Left kidney (tissue), 2 donors: ENCODE results near the gene TTC27. TPM values are rescaled to one million over a fixed set of nuclear protein-coding genes. Genes with fewer than 3 reads are reported as not detected.
"Not testable (repeated sequence)": the region's sequence is repeated elsewhere in the genome, so short reads cannot be mapped to it uniquely, and the experiment has no call there.

Source experiments
- DNase-seq: peaks from one replicate; pipeline ENCODE4 v3.0.0-alpha.2; 2013
- polyA plus RNA-seq: library from polyadenylated mRNA; unstranded; fragments of 120-200 nt; gene quantifications from one replicate; pipeline ENCODE4 v1.2.1, GENCODE V29; 2013; ENCODE audit not compliant: insufficient read length

TTC27 gene
- polyA plus RNA-seq, 1 donor: 17.8 TPM

DNA sequence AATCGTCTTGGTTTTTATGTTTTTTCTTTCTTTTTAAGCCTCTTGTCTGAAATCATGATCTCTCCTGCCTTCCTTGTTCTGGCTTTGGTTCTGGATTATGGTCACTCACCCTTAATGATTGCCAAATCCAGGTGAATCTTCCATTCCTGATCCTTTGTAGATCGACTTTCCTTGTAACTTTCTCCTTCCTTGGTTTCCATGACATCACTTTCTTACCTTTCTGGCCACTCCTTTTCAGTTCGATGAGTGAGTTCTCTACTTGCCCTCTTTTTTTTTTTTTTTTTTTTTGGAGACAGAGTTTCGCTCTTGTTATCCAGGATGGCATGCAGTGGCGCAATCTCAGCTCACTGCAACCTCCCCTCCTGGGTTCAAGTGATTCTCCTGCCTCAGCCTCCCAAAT, 179.8 kb downstream of the TTC27 start:
- no peak for DNase-seq

DNA sequence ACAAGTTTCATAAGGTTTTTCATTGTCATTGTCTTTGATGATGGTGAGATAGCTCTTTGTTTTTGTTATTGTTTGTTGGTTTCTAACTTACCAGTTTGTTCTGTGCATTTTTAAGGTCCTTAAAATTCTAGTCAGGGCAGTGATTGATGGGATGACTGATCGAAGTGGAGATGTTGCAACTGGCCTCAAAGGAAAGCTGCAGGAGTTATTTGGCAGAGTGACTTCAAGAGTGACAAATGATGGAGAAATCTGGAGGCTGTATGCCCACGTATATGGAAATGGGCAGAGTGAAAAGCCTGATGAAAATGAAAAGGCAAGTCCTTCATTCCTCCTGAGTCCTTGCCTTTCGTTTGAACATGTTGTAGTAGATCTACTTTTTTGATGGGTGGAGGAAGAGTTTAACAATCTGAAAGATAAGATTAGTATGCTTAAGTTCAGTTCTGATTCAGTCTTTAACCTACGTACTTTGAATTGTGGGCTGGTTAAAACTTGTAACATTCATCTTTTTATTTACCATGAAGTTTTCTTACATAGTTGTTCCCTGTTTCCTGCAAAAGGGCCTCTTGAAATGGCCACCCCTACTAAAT, 183.2 kb downstream of the TTC27 start:
- no peak for DNase-seq

GRCh38 chr2:32811696-32812095, 183.8 kb downstream of the TTC27 start:
- no peak for DNase-seq

DNA sequence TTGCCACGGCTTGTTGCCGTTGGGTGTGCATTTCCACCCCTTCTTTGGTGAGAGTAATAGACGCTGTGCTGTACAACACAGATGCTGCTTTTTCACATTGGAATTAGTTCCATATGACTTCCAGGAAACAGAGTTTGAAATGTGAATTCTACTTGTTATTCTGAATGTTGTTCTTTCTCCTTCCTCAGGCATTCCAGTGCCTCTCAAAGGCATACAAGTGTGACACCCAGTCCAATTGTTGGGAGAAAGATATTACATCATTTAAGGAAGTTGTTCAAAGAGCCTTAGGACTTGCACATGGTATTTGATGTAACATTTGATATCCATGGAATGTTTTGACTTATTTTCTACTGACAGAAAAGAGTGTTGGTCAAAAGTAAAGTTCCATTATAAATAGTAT, 184.5 kb downstream of the TTC27 start:
- DNase-seq: no peak

GRCh38 chr2:32820088-32820487, 192.2 kb downstream of the TTC27 start:
- DNase-seq: no peak

GRCh38 chr2:32820701-32821100, 192.9 kb downstream of the TTC27 start:
- no peak for DNase-seq

DNA sequence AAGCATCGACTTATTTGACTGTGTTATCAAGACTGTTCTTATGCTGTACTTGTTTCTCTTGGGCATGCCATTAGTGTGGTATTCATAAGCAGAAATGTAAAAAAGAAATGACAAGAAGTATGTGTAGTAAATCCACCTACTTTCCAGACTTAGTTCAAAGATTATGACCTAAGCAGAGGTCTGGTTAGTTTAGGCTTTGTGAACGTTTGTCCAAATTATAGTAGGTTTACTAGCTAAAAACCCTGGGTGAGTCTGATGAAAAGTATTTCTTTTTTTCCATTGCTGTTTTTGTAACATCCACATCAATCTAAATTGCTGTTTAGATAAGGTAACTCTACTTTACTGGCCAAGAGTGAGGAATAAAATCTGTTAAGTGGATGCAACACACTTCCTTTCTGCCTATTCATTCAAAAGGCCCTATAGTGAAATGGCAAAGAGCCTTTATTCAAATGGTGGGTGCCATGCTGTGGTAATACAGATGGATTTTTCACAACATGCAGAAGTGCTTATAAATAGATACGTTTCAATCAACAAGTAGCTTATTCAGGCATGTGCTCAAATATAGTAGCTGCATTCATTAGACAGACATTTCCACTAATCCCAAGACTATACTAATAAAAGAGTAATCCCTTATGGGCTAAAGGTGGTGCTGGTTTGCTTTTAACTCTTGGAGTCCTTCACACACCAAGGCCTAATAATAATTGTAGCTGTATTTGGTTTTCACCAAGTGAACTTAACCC, 196.4 kb downstream of the TTC27 start:
- no peak for DNase-seq

DNA sequence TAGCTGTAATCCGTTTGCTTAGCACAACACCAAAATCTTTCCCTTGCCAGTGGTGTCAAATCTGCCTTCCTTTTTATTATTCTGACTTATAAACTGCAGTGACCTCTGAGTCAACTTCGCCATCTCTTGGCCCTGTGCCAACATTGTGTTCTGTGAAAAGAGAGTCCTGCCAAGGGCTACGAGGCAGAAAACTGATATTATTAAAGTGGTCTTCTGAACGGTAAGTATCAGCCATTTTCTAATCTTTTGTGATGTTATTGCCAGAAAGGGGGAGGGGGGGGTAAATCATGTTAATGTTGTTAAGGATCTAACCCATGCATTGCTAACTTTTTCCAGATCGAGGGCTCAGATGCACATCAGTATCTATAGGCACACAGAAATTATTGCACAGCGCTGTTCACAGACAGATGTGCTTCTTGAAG, 197.5 kb downstream of the TTC27 start:
- DNase-seq: peak; percentile 39

- no peak for DNase-seq
Observed at GRCh38 chr2:32830196-32830595, 202.3 kb downstream of the TTC27 start.

GRCh38 chr2:32832821-32833220, 205.0 kb downstream of the TTC27 start:
- DNase-seq: peak; percentile 62

DNA sequence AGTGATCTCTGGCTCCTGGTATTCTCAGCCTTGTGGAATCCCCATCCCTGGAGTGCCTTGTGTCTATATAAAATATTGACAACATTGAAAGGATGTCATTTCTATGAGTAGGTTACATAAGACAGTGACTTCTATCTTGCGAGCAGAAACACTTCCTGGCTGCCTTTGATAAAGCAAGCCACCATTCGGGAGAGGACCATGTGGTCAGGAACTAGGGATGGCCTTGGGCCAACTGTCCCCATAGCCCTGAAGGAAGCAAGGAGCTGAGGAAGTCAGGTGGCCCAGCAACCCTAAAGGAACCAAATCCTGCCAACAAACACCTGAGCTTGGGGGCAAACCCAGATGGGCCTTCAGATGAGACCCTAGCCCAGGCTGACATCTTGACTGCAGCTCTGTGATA, 205.9 kb downstream of the TTC27 start:
- no peak for DNase-seq

GRCh38 chr2:32835148-32835547, 207.3 kb downstream of the TTC27 start:
- no peak for DNase-seq

- DNase-seq: no peak
Observed at GRCh38 chr2:32836933-32837332, 209.1 kb downstream of the TTC27 start.

DNA sequence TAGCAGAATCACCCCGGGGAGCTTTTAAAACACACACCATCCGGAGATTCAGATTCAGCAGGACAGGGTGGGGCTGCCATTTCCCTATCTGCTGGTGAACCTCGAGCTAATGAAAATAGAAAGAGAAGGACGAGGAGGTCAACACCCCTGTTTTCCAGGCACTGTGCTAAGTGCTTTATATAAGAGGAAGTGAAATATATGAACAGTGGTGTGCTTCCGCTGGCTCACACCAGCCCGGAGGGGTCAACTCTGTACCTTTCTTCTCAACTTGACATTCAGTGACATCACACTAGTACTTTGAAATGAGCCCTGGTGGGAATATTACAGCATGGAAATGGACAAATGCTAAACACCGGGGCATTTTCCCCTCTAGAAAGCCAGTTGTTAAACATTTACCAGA, 210.6 kb downstream of the TTC27 start:
- DNase-seq: no peak

GRCh38 chr2:32838949-32839348, 211.1 kb downstream of the TTC27 start:
- no peak for DNase-seq

GRCh38 chr2:32841931-32842898, 214.4 kb downstream of the TTC27 start:
- DNase-seq: no peak

DNA sequence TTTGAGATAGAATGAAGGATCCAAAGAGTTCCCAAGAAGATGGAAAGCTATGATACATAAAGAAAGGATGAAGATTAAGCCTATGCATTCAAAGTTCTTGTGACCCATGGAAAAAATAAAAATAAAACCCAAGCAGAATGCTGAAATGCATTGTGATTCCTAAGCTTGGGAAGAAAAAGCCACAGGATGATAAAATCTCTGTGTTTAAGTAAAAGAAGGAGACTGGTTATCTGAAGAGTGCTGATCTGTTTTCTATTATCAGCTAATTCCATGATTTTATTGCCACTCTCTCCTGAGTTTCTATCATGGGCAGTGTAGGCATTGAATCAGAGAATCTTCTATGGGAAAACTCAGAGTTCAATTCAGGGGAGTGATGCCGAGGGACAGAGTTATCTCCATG, 215.8 kb downstream of the TTC27 start:
- no peak for DNase-seq

GRCh38 chr2:32844253-32844652, 216.4 kb downstream of the TTC27 start:
- DNase-seq: no peak

- DNase-seq: not testable (repeated sequence)
Observed at GRCh38 chr2:32846274-32846673, 218.4 kb downstream of the TTC27 start.

- DNase-seq: no peak
Observed at GRCh38 chr2:32847734-32848133, 219.9 kb downstream of the TTC27 start.

DNA sequence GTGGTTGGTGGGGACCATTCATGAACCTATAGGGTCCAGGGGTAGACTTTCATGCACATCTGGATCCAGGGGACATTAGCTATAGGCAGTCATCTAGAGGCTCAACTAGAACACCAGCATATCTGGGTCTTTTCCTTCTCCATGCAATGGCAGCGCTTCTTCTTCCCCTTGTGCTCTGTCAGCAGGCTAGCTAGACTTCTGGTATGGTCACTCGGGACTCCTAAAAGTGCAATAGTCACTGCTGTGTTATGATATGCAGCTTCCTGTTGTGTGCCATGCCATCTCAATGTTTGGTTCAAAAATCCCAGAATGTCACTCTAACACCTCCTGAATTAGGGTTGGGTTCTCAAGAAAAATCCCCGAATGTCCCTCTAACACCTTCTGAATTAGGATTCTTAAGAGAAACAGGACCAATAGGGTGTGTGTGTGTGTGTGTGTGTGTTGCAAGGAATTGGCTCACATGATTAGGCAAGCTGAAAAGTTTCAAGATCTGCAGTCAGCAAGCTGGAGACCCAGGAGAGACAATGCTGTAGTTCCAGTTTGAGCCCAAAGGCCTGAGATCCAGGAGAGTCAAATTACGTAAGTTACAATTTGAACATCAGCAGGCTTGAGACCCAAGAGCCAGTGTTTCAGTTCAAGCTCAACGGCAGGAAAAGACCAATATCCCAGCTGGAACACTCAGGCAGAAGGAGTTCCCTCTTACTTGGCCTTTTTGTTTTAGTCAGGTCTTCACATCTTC, 221.8 kb downstream of the TTC27 start:
- DNase-seq: no peak

- no peak for DNase-seq
Observed at GRCh38 chr2:32851777-32852439, 224.1 kb downstream of the TTC27 start.
